ENCODE measurements around the gene PADI3. TPM values are rescaled to one million over a fixed set of nuclear protein-coding genes. Genes with fewer than 3 reads are reported as not detected.

The PADI3 gene
- total and polyA plus RNA-seq, 11 donors, result not detected

- Histone ChIP-seq H3K9me3 (no peaks in the 10 kb centered on the region), H3K36me3 (no peaks in the 10 kb centered on the region), H3K27me3 (peaks cover 0 to 36% (median 8%) of the 10 kb centered on the region in 9 donors), H3K4me1 (no peaks in the 10 kb centered on the region), H3K27ac (no peak overlapping the region), H3K4me3 (no peak overlapping the region)
- 45 to 67% (median 61%) methylated on average over 4 to 13 of the region's 13 CpGs for WGBS, 4 donors
- intact Hi-C loops (cut with DNase I), result no loop called here
- ATAC-seq (no peak), DNase-seq (no peak)
- TF ChIP-seq POLR2A (IDR thresholded peaks at IDR 0.05) (no peak), CTCF (IDR thresholded peaks at IDR 0.05) (no peak)
Measured at GRCh38 chr1:17273096-17273495, 24.2 kb downstream of the PADI3 start.

- H3K27me3 ChIP-seq, result peaks cover 0 to 41% (median 8%) of the 10 kb centered on the region in 9 donors
Measured at GRCh38 chr1:17274186-17275170, 25.6 kb downstream of the PADI3 start.

DNA sequence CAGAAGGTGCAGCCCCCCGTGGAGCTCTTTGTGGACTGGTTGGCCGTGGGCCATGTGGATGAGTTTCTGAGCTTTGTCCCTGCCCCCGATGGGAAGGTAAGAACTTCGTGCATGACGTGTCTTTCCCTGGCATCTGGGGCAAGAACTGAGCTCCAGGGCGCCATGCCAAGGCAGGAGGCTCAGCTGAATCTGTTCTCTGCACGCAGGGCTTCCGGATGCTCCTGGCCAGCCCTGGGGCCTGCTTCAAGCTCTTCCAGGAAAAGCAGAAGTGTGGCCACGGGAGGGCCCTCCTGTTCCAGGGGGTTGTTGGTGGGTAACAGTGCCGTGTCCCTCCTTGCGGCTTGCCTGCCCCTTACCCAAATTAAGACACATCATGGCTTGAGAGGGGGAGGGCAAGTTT lies 27.7 kb downstream of the PADI3 start:
- no peak overlapping the region for H3K27ac ChIP-seq
- ATAC-seq (no peak), DNase-seq (no peak)
- no peak overlapping the region for H3K4me3 ChIP-seq
- intact Hi-C loops (cut with DNase I), result no loop called here
- WGBS, 4 donors, result 54 to 70% (median 60%) methylated on average over 10 to 11 of the region's 11 CpGs
- H3K36me3 ChIP-seq, result no peaks in the 10 kb centered on the region
- H3K27me3 ChIP-seq, result peaks cover 0 to 48% (median 8%) of the 10 kb centered on the region in 9 donors
- peaks cover 0 to 4% (median 0%) of the 10 kb centered on the region in 12 donors for H3K4me1 ChIP-seq
- no peaks in the 10 kb centered on the region for H3K9me3 ChIP-seq
- TF ChIP-seq CTCF (IDR thresholded peaks at IDR 0.05) (no peak), POLR2A (IDR thresholded peaks at IDR 0.05) (no peak)

More at GRCh38 chr1:17274186-17275170, 25.6 kb downstream of the PADI3 start:
- Histone ChIP-seq H3K9me3 (no peaks in the 10 kb centered on the region), H3K27ac (no peak overlapping the region), H3K36me3 (no peaks in the 10 kb centered on the region), H3K4me3 (no peak overlapping the region), H3K4me1 (no peaks in the 10 kb centered on the region)
- intact Hi-C loops (cut with DNase I), result no loop called here
- 44 to 50% (median 47%) methylated on average over 6 to 15 of the region's 15 CpGs for WGBS, 4 donors
- peak in 10 of 12 donors; percentile 16 to 52 (median 42) for TF ChIP-seq CTCF (IDR thresholded peaks at IDR 0.05)
- TF ChIP-seq POLR2A (IDR thresholded peaks at IDR 0.05), result no peak
- ATAC-seq (no peak), DNase-seq (peak in 1 of 5 donors; percentile 30)

DNA sequence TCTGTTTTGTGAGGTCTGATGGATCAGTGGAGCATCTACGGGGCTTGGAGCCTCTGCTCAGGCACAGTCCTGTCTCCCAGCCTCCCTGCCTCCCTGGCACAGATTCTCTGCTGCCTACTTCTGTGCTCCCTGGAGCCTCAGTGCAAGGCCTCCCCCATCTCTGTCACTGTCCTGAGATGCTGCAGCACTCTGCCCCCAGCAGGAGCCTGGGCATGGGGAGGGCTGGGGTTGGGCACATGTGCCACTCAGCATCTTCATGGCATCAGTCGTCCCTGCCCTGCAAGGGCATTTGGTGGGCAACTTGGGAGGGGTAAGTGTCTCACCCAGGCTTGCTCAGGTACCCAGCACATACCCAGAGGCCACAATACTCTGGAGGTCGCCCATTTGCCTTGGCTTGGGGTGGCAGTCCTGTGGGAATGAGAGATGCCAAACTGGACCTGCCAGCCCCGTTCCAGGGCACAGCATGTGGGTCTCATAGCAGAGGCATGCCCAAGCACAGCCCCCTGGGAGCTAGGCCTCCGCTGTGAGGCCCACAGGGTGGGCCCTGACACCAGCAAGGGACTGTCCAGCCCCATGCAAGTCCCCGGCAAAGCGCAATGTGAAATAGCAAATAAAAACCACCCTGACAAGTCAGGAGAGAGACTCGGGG lies 28.7 kb downstream of the PADI3 start:
- peaks cover 0 to 51% (median 8%) of the 10 kb centered on the region in 9 donors for H3K27me3 ChIP-seq
- no peak for DNase-seq
- 66 to 84% (median 75%) methylated on average over 7 to 8 of the region's 8 CpGs for WGBS, 4 donors

More for the DNA sequence above, 28.7 kb downstream of the PADI3 start:
- no peaks in the 10 kb centered on the region for H3K9me3 ChIP-seq
- H3K27ac ChIP-seq, result no peak overlapping the region
- H3K36me3 ChIP-seq, result no peaks in the 10 kb centered on the region
- ATAC-seq, result no peak
- TF ChIP-seq CTCF (IDR thresholded peaks at IDR 0.05) (no peak), POLR2A (IDR thresholded peaks at IDR 0.05) (no peak)
- H3K4me1 ChIP-seq, result peaks cover 0 to 15% (median 0%) of the 10 kb centered on the region in 12 donors
- intact Hi-C loops (cut with DNase I), result no loop called here
- no peak overlapping the region for H3K4me3 ChIP-seq

All from heart left ventricle (tissue), 16 donors.